ENCODE data around the gene ZCCHC8. TPM values are rescaled to one million over a fixed set of nuclear protein-coding genes. Genes with fewer than 3 reads are reported as not detected.
"Not testable (repeated sequence)": the region's sequence is repeated elsewhere in the genome, so short reads cannot be mapped to it uniquely, and the experiment has no call there.

ZCCHC8 gene
- total RNA-seq, 3 donors from 2014 or later: 16.8 to 42.0 (median 30.8) TPM

GRCh38 chr12:122486805-122487426 lies 13.8 kb downstream of the ZCCHC8 start:
- H3K4me1 ChIP-seq: no peaks in the 10 kb centered on the region
- no peak overlapping the region for H3K27ac ChIP-seq
- peaks cover 7% of the 10 kb centered on the region for H3K36me3 ChIP-seq
- no peaks in the 10 kb centered on the region for H3K27me3 ChIP-seq
- H3K4me3 ChIP-seq: no peak overlapping the region
- DNase-seq (ENCODE audit: low spot score in 2 of 2): no peak
- H3K9me3 ChIP-seq: no peaks in the 10 kb centered on the region
- TF ChIP-seq CTCF (IDR thresholded peaks at IDR 0.05): no peak
- no peak for TF ChIP-seq POLR2A (IDR thresholded peaks at IDR 0.05)
- no peak for TF ChIP-seq POLR2AphosphoS5 (IDR thresholded peaks at IDR 0.05)
- intact Hi-C loops (cut with DNase I; ENCODE audit: low total_unique reads): no loop called here

DNA sequence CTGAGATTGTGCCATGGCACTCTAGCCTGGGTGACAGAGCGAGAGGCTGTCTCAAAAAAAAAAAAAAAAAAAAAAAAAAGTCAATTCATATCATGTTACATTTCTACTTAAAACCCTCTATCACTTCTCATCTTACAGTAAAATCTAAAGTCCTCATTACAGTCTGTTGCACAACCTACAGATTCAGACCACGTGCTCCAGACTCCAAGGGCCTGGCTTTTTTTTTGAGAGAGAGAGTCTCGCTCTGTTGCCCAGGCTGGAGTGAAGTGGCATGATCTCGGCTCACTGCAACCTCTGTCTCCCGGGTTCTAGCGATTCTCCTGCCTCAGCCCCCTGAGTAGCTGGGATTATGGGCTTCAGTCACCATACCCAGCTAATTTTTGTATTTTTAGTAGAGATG lies 14.4 kb downstream of the ZCCHC8 start:
- DNase-seq (ENCODE audit: low spot score in 2 of 2); H3K36me3 ChIP-seq; intact Hi-C loops (cut with DNase I; ENCODE audit: low total_unique reads); H3K27ac ChIP-seq; H3K4me3 ChIP-seq; H3K9me3 ChIP-seq; H3K27me3 ChIP-seq; H3K4me1 ChIP-seq: not testable (repeated sequence)

GRCh38 chr12:122484385-122484784 lies 16.3 kb downstream of the ZCCHC8 start:
- H3K36me3 ChIP-seq; DNase-seq (ENCODE audit: low spot score in 2 of 2); H3K27me3 ChIP-seq; intact Hi-C loops (cut with DNase I; ENCODE audit: low total_unique reads); H3K27ac ChIP-seq; H3K9me3 ChIP-seq; H3K4me3 ChIP-seq; H3K4me1 ChIP-seq: not testable (repeated sequence)

DNA sequence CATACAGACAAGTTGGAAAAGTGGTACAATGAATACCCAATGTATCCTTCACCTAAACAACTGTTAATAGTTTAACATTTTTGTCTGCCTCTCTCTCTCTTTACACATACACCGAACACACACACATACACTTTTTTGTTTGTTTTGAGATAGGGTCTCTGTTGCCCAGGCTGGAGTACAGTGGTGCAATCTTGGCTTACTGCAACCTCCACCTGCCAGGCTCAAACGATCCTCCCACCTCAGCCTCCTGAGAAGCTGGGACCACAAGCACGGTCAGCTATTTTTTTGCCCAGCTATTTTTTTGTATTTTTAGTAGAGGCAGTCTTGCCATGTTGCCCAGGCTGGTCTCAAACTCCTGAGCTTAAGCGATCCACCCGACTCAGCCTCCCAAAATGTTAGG lies 16.8 kb downstream of the ZCCHC8 start:
- H3K4me1 ChIP-seq: no peaks in the 10 kb centered on the region
- no peak overlapping the region for H3K27ac ChIP-seq
- H3K36me3 ChIP-seq: peaks cover 5% of the 10 kb centered on the region
- TF ChIP-seq CTCF (IDR thresholded peaks at IDR 0.05) (no peak), POLR2AphosphoS5 (IDR thresholded peaks at IDR 0.05) (no peak), POLR2A (IDR thresholded peaks at IDR 0.05) (no peak)
- no peak overlapping the region for H3K4me3 ChIP-seq
- no peaks in the 10 kb centered on the region for H3K27me3 ChIP-seq
- intact Hi-C loops (cut with DNase I; ENCODE audit: low total_unique reads): no loop called here
- DNase-seq (ENCODE audit: low spot score in 2 of 2): no peak
- H3K9me3 ChIP-seq: no peaks in the 10 kb centered on the region

- Histone ChIP-seq H3K36me3 (peaks cover 6% of the 10 kb centered on the region), H3K4me1 (no peaks in the 10 kb centered on the region), H3K4me3 (no peak overlapping the region), H3K9me3 (no peaks in the 10 kb centered on the region), H3K27me3 (no peaks in the 10 kb centered on the region), H3K27ac (no peak overlapping the region)
- no peak for DNase-seq (ENCODE audit: low spot score in 2 of 2)
- intact Hi-C loops (cut with DNase I; ENCODE audit: low total_unique reads): no loop called here
- no peak for TF ChIP-seq POLR2A (IDR thresholded peaks at IDR 0.05)
- no peak for TF ChIP-seq CTCF (IDR thresholded peaks at IDR 0.05)
Observed at GRCh38 chr12:122481861-122482260, 18.9 kb downstream of the ZCCHC8 start.

DNA sequence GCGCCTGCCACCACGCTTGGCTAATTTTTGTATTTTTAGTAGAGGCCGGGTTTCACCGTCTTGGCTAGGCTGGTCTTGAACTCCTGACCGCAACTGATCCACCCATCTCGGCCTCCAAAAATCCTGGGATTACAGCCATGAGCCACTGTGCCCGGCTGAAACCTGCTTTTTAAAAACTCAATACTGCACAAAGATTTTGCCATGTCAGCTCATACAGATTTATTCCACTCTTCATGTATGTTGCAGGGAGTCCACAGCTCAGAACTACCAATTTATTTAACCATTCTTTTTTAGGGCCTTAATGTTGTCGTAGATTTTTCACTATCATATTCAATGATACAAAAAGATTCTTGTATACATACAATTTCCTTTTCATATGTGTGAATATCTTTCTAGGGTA lies 20.0 kb downstream of the ZCCHC8 start:
- peaks cover 6% of the 10 kb centered on the region for H3K36me3 ChIP-seq
- DNase-seq (ENCODE audit: low spot score in 2 of 2): no peak
- intact Hi-C loops (cut with DNase I; ENCODE audit: low total_unique reads): no loop called here

More for the DNA sequence above, 20.0 kb downstream of the ZCCHC8 start:
- no peaks in the 10 kb centered on the region for H3K27me3 ChIP-seq
- no peaks in the 10 kb centered on the region for H3K9me3 ChIP-seq
- TF ChIP-seq POLR2A (IDR thresholded peaks at IDR 0.05) (no peak), POLR2AphosphoS5 (IDR thresholded peaks at IDR 0.05) (no peak), CTCF (IDR thresholded peaks at IDR 0.05) (no peak)
- no peaks in the 10 kb centered on the region for H3K4me1 ChIP-seq
- no peak overlapping the region for H3K27ac ChIP-seq
- H3K4me3 ChIP-seq: no peak overlapping the region
